ENCODE data around the gene AXIN1.

GRCh38 chr16:371515-372301 lies 19.2 kb upstream of the AXIN1 start:
- TF ChIP-seq EZH2 (optimal IDR thresholded peaks at IDR 0.05; ENCODE audit: low read depth, low read length) (no peak), EZH2phosphoT487 (IDR thresholded peaks at IDR 0.05; ENCODE audit: low read length) (no peak)
- TF ChIP-seq, protein P1, sequence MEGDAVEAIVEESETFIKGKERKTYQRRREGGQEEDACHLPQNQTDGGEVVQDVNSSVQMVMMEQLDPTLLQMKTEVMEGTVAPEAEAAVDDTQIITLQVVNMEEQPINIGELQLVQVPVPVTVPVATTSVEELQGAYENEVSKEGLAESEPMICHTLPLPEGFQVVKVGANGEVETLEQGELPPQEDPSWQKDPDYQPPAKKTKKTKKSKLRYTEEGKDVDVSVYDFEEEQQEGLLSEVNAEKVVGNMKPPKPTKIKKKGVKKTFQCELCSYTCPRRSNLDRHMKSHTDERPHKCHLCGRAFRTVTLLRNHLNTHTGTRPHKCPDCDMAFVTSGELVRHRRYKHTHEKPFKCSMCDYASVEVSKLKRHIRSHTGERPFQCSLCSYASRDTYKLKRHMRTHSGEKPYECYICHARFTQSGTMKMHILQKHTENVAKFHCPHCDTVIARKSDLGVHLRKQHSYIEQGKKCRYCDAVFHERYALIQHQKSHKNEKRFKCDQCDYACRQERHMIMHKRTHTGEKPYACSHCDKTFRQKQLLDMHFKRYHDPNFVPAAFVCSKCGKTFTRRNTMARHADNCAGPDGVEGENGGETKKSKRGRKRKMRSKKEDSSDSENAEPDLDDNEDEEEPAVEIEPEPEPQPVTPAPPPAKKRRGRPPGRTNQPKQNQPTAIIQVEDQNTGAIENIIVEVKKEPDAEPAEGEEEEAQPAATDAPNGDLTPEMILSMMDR (IDR thresholded peaks at IDR 0.05; ENCODE audit: low read length), result no peak
